ENCODE data around the gene CYP26A1. TPM values are rescaled to one million over a fixed set of nuclear protein-coding genes. Genes with fewer than 3 reads are reported as not detected.

CYP26A1 gene
- total RNA-seq, 1 experiment from 2014 or later: 0.30 TPM

- H3K27me3 ChIP-seq: peaks cover 1% of the 10 kb centered on the region; the same call in 1 of the 2 replicates
- no peak for DNase-seq
Observed at GRCh38 chr10:93061594-93062513, 11.8 kb upstream of the CYP26A1 start.

GRCh38 chr10:93062514-93063143, 11.1 kb upstream of the CYP26A1 start:
- DNase-seq: peak; percentile 64
- H3K36me3 ChIP-seq: no peaks in the 10 kb centered on the region
- H3K9me3 ChIP-seq: no peaks in the 10 kb centered on the region
- H3K27me3 ChIP-seq: peaks cover 9% of the 10 kb centered on the region
- H3K4me3 ChIP-seq: peak overlapping the region; percentile 39

More at GRCh38 chr10:93061594-93062513, 11.8 kb upstream of the CYP26A1 start:
- H3K36me3 ChIP-seq: no peaks in the 10 kb centered on the region
- H3K4me3 ChIP-seq: peak overlapping the region; percentile 39
- no peaks in the 10 kb centered on the region for H3K9me3 ChIP-seq

GRCh38 chr10:93063144-93063976, 10.3 kb upstream of the CYP26A1 start:
- Histone ChIP-seq H3K27me3 (peaks cover 16% of the 10 kb centered on the region), H3K4me3 (peak overlapping the region; percentile 39), H3K9me3 (no peaks in the 10 kb centered on the region), H3K36me3 (no peaks in the 10 kb centered on the region)
- no peak for DNase-seq

- DNase-seq: no peak
- peaks cover 21% of the 10 kb centered on the region for H3K27me3 ChIP-seq
Observed at GRCh38 chr10:93063977-93064660, 9.6 kb upstream of the CYP26A1 start.

GRCh38 chr10:93064874-93065660, 8.6 kb upstream of the CYP26A1 start:
- H3K27me3 ChIP-seq: peaks cover 21% of the 10 kb centered on the region
- no peak for DNase-seq
- H3K4me3 ChIP-seq: no peak overlapping the region
- H3K36me3 ChIP-seq: no peaks in the 10 kb centered on the region
- H3K9me3 ChIP-seq: no peaks in the 10 kb centered on the region

More at GRCh38 chr10:93063977-93064660, 9.6 kb upstream of the CYP26A1 start:
- Histone ChIP-seq H3K4me3 (no peak overlapping the region), H3K9me3 (no peaks in the 10 kb centered on the region), H3K36me3 (no peaks in the 10 kb centered on the region)

GRCh38 chr10:93065675-93066543, 7.8 kb upstream of the CYP26A1 start:
- peaks cover 21% of the 10 kb centered on the region for H3K27me3 ChIP-seq
- H3K36me3 ChIP-seq: no peaks in the 10 kb centered on the region
- H3K9me3 ChIP-seq: no peaks in the 10 kb centered on the region
- H3K4me3 ChIP-seq: no peak overlapping the region
- no peak for DNase-seq

- no peaks in the 10 kb centered on the region for H3K36me3 ChIP-seq
- H3K27me3 ChIP-seq: peaks cover 21% of the 10 kb centered on the region
- no peak overlapping the region for H3K4me3 ChIP-seq
- DNase-seq: no peak
- no peaks in the 10 kb centered on the region for H3K9me3 ChIP-seq
Observed at GRCh38 chr10:93066544-93066913, 7.2 kb upstream of the CYP26A1 start.

GRCh38 chr10:93067443-93068365, 6.0 kb upstream of the CYP26A1 start:
- Histone ChIP-seq H3K4me3 (peak overlapping the region; percentile 37; the same call in 1 of the 2 replicates), H3K36me3 (no peaks in the 10 kb centered on the region), H3K9me3 (no peaks in the 10 kb centered on the region), H3K27me3 (peaks cover 21% of the 10 kb centered on the region)
- DNase-seq: no peak

- peak; percentile 72 for DNase-seq
- Histone ChIP-seq H3K36me3 (no peaks in the 10 kb centered on the region), H3K27me3 (peaks cover 29% of the 10 kb centered on the region), H3K9me3 (no peaks in the 10 kb centered on the region), H3K4me3 (peak overlapping the region; percentile 37)
Observed at GRCh38 chr10:93068411-93069244, 5.1 kb upstream of the CYP26A1 start.

GRCh38 chr10:93069245-93069561, 4.5 kb upstream of the CYP26A1 start:
- H3K27me3 ChIP-seq: peaks cover 35% of the 10 kb centered on the region

GRCh38 chr10:93070378-93071176, 3.1 kb upstream of the CYP26A1 start:
- no peak for DNase-seq
- Histone ChIP-seq H3K36me3 (no peaks in the 10 kb centered on the region), H3K4me3 (no peak overlapping the region), H3K27me3 (peaks cover 42% of the 10 kb centered on the region), H3K9me3 (no peaks in the 10 kb centered on the region)

More at GRCh38 chr10:93069245-93069561, 4.5 kb upstream of the CYP26A1 start:
- Histone ChIP-seq H3K9me3 (no peaks in the 10 kb centered on the region), H3K36me3 (no peaks in the 10 kb centered on the region), H3K4me3 (no peak overlapping the region)
- DNase-seq: no peak

GRCh38 chr10:93071177-93071472, 2.6 kb upstream of the CYP26A1 start:
- Histone ChIP-seq H3K27me3 (peaks cover 42% of the 10 kb centered on the region), H3K4me3 (no peak overlapping the region), H3K9me3 (no peaks in the 10 kb centered on the region), H3K36me3 (no peaks in the 10 kb centered on the region)
- DNase-seq: no peak
